HG03432 (cell line): Measurements from ENCODE around the gene SLC1A4.
"Not testable (repeated sequence)": the region's sequence is repeated elsewhere in the genome, so short reads cannot be mapped to it uniquely, and the experiment has no call there.

Experiments
- ATAC-seq: cut with Tn5 transposase; IDR thresholded peaks from one replicate; pipeline ENCODE4 v1.9.1; 2021; ENCODE audit warnings: mild to moderate bottlenecking, moderate library complexity; ENCODE audit not compliant: unreplicated experiment

Gene SLC1A4

DNA sequence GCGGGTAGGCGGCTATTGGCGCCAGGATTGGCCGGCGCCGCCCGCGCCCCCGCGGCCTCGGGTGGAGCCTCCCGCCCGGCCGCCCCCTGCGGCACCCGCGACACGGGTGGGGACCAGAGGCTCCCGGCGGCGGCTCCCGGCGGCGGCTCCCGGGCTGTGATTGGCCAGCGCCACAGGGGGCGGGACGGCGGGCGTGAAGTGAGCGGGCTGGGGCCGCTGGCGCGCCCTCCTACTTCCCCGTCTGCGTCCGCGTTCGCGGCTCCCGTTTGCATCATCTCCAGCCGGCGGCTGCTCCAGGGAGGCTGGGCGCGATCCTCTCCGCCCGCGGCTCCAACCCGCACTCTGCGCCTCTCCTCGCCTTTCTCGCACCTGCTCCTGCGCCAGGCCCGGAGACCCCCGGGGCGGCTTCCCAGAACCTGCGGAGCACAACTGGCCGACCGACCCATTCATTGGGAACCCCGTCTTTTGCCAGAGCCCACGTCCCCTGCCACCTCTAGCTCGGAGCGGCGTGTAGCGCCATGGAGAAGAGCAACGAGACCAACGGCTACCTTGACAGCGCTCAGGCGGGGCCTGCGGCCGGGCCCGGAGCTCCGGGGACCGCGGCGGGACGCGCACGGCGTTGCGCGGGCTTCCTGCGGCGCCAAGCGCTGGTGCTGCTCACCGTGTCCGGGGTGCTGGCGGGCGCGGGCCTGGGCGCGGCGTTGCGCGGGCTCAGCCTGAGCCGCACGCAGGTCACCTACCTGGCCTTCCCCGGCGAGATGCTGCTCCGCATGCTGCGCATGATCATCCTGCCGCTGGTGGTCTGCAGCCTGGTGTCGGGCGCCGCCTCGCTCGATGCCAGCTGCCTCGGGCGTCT, at the start of gene SLC1A4:
Gene SLC1A4 (plus strand): TSS at position 274 of the 856 bp plus-strand sequence. CDS start 245 bp downstream, at position 519.
- ATAC-seq: peak; percentile 85

DNA sequence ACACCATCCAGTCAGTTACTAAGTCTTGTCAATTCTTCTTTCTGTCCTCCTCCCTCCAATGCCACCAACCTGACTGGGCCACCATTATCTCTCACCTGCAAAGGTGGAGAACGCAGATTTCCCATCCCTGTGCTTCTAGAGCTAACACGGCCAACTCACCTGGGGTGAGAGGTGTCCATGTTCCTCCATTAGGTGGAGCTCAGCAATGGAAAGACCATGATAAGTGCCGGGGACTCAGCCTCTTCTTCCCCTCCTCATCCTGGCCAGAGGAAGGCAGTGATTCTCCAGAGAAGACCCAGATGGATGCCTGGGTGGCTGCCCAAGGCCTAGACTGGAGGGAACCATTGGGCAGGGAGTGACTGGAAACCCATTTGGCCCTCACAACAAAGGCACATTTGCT, 48.1 kb upstream of the SLC1A4 start:
- no peak for ATAC-seq

DNA sequence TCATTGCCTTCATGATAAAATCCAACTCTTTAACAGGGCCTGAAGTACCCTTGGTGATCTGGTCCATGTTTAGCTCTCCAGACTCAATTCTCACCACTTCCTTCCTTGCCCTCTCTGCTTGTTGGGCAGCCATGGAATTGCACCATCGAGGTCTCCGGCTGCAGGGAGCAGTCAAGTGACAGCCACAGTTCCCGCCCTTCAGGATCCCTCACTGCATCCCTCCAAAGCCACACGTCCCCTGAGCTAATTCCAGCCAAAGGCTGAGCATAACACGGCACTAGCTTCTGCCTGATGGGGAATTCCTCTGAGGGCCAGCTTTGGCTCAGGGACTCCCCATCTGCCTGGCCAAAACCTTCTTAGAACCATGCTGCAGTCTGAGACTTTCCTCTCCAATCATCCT, 47.4 kb upstream of the SLC1A4 start:
- ATAC-seq: no peak

DNA sequence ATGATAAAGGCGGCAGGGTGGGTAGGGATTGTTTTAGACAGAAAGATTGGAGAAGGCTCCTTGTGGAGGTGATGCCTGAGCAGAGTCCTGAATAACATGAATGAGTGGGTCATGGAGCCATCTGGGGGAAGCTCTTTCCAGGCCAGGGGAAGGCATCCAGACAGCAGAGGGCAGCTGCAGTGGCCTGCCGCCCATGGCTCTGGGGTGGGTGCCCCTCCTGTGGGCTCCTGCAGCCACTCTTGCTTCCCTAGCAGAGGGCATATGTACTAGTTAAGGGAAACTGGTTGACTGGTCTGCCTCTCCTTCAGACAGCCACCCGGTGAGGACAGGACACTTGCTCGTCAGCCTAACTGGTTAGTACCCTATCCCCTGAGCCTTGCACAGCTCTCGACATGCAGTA, 46.5 kb upstream of the SLC1A4 start:
- ATAC-seq: no peak

DNA sequence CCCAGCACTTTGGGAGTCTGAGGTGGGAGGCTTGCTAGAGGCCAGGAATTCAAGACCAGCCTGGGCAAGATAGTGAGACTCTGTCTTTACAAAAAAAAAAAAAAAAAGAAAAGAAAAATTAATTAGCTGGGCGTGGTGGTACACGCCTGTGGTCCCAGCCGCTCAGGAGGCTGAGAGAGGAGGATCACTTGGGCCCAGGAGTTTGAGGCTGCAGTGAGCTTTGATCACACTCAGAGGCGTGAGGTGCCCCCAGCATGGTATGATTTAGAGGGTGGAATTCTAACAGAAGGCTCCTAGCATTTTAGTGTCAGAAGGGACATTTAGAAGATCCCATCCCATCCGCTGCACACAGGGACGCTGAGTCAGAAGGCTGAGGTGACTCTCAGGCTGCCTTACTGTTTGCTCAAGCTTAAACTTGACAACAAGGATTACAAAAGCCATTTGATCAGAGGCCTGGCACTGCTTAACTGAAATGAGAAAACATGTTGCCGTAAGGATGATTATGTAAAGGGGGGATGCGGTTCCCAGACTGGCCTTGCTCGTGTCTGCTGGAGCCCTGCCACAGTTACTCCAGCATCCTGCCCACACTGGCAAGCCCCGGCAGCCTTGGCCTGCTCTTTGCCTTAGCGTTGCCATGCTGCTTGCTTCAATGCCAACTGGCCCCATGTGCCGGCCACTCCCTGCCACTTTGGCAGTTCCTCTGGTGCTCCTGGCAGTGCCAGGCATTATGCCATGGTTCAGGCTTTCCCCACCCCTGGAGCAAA, 45.6 kb upstream of the SLC1A4 start:
- ATAC-seq: no peak

DNA sequence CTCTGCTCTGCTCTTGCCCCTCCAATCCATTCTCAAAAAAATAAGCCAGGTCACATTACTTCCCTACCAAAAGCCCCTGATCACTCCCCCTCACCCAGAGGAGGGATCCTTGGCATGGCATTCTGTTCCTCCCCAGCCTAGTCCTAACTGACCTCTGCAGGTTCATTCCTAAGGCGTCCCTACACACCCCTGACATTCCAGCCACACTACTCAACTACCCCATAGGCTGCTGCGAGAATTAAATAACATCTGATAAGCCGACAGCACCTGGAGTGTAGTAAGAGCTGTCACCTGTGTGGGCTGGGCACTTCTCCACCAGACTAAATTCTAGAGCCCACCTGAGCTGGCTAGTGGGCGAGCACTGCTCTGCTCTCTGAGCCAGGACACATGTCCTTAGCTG, 44.7 kb upstream of the SLC1A4 start:
- ATAC-seq: no peak

DNA sequence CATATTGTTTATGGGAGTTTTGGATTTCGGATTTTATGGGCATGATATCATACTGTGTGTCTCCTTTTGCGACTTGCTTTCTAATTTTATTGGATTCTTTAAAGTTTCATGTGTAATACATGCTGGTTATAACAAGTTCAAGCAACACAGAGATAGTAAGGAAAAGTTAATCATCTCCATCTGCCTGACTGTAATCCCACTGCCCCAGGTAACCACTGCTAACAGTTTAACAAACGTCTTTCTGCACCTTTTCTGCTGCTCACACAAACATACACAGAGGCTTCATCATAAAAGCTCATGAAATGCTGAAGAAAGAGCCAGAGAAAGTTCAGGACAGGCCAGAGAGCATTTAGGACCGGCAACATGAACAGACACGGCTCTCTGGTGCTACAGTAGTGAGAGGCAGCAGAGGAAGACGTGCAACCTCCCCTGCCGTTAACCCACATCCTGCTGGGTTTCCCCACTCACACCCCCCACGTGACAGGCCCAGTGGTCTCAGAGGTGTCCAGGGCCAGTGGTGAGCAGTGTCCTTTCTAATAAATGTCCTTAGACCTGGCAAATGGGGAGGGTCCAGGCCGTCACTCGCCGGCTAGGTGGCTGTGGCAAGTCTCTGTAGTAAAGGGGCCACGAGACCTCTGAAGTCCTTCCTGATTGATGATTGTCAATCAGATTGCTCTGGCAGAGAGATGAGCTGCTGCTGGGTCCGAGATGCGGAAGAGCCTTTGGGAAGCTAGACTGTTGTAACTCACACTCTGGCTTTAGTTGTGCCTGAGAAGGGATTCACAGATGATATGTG, 43.0 kb upstream of the SLC1A4 start:
- ATAC-seq: peak; percentile 94

DNA sequence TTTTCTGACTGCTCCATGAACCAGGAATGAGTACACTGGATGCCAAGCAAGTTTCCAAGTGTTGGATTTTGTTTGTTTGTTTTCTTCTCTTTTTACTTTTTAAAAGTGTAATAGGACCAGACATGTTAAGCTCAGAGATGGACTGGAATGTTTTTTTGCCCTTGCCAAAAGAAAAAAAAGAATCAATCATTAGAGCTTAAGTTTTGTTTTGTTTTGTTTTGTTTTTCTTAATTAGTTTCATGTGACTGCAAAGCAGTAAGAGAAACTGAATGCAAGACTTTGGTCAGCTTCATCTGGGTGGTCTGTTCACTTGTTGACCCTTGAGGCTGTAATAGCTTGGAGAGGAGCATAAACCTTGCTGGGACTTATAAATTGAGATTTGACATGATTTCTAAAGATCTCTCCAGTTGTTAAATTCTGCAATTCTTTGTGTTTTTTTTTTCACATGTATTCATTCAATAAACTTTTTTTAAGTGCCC, 42.4 kb upstream of the SLC1A4 start:
- ATAC-seq: no peak

DNA sequence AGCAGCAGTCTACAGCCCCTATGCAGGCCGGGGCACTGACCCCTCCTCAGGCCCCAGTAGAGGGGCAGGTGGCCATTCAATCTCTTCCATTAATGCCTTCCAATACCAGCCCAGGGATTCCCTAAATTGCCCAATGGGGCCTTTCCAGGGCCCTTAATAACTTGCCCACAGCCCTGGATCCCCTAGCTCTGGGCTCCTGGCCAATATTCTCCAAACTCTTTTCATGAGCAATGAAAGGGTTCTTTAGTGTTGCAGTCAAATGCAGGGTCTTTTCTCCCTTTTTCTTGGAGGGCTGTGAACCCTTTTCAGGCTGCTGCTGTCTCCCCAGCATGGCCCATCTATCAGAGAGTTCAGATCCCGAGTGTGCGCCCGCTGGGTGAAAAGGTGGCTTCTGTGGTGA, 41.3 kb upstream of the SLC1A4 start:
- ATAC-seq: no peak

DNA sequence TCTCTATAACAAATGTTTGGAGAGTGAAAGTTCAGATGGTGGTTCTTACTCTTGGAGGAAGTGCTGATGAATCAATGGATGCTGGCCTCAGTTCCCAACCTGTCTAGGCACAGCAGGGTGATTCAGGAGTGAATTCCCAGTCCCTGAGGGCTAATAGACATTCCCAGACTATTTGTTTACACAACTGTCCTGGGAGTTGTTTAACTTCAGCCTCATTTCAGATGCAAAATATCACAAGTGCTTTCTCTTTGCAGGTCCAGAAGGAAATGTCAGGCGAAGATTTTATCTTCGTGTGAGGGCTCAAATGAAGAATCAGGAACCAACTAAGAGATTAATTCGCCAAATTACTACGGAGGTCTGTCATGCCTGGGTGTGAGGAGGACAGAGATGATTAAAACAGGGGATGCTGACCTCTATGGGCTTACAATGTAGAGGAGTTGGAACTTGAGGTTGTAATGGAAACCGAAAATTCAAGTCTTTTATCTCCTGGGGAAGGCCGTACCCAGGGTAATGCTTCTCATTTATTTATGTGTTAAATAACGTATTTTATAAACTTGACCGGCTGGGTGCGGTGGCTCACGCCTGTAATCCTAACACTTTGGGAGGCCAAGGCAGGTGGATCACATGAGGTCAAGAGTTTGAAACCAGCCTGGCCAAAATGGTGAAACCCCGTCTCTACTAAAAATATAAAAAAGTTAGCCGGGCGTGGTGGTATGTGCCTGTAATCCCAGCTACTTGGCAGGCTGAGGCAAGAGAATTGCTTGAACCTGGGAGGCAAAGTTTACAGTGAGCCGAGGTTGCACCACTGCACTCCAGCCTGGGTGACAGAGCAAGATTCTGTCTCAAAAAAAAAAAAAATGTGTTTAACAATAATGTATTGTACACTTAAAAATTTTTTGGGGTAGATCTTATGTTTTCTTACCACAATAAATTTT, 38.7 kb upstream of the SLC1A4 start:
- no peak for ATAC-seq

DNA sequence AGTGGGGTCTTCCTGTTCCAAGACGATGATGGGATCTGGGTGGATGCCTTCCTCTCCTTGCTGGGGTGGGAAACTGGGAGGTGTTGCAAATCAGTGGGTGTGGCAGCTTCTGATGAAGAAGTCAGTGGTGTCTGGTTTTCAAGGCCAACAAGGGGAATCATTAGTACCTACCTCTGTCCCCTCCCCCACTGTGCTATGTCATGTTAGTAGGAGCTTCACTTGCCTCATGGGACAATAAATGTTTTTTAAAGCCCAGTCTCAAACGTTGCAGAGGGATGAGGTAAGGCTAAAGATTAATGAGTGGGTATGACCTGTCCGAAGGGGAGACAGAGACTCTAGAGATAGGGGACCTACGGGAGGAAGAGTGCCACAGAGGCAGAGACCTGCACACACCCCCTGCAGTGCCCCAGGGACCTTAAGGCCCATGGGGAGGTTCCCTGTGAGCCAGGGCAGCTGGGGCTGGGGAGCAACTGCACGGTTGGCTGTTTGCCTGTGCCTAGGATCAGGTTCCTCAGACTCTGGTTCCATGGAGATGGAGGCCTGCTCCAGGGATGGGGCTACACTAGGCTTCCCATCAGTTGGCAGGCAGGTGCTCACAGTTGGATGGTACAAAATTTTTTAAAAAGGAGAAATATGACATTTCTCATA, 37.8 kb upstream of the SLC1A4 start:
- no peak for ATAC-seq

DNA sequence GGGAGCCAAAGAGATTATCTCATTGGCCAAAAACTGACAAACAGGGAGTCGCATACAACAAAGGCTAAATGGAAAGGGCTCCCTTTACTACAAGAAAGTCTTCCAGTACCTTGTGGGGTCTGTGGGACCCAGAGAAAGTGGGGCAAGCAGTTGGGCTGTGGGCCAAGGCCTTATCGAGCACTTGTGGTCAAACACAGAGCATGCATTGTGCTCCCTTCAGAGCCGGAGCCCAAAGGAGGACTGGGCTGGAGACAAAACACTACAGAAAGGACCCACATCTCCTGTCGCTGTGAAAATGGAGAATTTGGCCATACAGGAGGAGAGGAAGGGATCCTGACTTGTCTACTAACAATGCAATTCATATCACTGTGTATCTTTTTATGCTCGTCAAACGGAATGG, 37.1 kb upstream of the SLC1A4 start:
- no peak for ATAC-seq

DNA sequence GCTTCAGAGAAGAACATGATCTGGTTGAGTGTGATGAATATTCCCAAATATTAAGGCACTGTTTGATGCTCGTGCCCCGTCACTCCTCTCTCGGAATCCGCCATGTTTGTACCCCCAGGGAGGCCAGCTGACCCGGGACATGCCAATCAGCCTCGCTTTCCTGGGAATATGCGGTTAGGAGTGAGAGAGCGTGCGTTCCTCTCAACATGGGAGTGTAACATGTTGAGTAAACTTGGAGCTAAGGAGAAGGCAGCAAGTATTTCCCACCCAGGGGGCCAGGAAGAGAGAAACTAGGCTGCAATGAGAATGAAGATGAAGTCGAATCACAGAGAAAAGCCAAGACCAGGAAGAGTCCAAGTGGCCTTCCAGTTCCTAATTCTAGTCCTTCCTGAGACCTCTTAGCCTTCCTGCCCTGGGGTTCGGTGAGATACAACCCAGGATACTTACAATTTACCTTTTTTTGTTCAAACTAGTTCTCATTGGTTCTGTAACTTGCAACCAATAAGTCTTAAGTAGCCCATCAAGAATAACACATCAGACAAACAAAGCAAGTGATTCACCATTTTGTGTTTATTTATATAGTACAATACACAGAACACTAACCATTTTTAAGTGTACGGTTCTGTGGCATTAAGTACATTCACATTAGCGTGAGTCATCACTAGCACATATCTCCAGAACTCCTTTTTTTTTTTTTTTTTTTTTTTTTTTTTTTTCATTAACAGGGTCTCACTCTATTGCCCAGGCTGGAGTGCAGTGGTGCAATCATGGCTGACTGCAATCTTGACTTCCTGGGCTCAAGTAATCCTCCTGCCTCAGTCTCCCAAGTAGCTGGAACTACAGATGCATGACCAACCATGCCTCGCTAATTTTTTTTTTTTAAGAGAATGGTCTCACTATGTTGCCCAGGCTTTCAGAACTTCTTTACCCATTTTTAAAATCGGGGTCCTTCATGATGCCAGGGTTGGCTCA, 36.4 kb upstream of the SLC1A4 start:
- no peak for ATAC-seq

DNA sequence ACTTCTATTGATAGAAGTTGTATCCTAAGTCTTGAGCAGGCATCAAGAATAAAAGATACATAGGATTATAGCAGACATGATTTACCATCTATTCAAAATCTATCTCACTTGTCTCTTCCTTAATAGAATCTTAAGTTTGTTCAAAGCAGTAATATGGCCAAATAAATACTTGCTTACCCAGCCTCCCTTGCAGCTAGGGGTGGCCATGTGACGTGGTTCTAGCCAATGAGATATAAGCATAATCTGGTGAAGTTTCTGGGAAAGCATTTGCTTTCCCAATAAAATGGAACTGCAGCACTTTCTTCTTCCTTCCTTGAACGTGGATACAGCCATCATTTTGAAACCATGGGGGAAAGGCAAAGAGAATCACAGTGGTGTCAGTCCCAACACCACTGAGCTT, 33.7 kb upstream of the SLC1A4 start:
- no peak for ATAC-seq

DNA sequence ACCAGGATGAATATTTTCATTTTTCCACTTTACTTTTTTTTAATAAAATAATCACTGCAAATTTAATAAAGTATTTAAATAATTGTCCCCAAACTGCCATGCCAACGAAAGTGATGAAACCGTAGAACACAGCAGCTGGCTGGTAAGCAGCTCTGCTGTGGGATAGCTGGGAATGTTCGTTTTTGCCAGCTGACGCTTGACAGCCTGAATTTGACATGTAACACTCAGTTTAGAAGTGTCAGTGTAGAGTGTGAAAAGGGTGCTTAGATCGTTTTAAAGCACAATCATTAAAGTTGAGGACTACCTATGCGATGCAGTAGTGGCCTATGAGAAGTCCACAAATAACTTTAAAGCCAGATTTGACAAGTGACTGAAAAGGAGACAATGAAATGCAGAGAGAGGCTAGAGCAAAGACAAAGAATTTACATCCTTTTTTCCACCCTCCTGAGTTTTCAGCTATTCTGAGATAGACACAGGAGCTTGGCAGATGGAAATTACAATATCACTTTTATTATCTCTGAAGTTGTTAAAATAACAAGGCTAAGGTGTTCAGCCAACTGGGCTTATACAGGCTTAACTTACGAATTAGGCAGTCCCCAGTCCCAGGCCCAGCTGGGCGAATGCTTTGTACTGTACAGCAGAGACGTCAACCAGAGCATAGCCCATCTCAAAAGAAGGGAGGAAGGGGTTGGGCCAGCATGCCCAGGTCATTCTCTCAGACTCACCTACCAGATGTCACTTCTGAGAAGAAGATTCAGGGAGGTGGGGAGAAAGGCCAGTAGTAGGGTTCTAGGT, 31.9 kb upstream of the SLC1A4 start:
- no peak for ATAC-seq

DNA sequence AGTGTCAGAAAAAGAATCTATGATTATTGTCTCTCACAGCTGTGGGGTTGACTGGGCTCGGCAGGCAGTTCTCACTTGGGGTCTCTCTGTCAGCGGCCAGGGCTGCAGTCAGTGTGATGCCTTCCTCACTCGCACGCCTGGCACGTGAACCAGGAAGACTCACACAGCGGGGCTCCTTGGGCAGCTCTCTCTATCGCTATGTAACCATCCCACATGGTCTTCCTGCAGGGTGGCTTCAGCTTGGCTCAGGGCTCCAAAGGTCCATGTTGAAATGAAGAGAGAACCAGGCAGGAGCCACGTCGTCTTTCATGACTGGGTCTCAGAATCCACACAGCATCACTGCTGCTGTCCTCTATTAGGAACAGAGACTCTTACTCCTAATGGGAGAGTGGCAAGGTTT, 30.6 kb upstream of the SLC1A4 start:
- no peak for ATAC-seq

DNA sequence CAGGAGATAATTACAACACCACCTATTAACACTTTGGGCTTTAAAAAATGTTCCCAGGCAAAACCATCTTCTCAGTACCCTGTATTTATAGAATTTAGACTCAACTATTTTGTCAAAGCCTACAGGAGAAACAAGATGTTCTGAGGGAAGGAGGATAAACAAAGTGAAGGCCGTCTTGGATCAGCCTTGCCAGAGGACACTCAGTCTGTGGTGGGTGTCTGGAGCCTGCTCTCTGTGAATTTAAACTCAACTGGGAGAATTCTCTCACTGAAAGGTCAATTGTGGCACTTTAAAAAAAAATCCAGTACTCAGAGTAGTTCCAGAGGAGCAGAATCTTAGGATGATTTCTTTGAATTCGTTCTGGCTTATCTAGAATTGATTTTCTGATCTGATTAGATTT, 28.4 kb upstream of the SLC1A4 start:
- ATAC-seq: no peak

DNA sequence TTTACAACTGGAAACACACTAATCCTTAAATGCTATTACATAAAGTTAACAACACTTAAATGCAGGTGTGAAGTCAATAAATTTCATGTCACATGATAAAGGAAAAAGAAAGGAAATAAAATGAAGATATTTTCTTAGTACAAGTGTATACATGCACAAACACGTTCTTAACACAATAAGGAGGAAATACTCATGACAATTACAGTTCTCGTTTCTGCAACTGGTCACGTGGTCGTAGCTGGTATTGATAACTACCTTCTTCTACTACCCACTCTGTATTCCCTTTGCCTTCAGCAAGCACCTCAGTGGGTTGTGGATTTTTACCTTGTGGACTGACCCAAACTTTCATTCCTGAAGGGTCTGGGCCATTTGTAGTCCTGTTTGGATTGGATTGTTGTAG, 26.1 kb upstream of the SLC1A4 start:
- not testable (repeated sequence) for ATAC-seq
